Brain microvascular endothelial cell (primary cell): ENCODE results near the gene CNNM3.

Experiments
- DNase-seq: peaks from one replicate; pipeline ENCODE4 v3.0.0-alpha.2; 2020
- H3K27ac ChIP-seq: fragments of 250-450 bp; sonication (Bioruptor Pico); 2 replicates; pipeline ENCODE4 v1.5.1; 2020; ENCODE audit warnings: mild to moderate bottlenecking, moderate library complexity
- H3K27me3 ChIP-seq: fragments of 250-450 bp; sonication (Bioruptor Pico); replicated peaks from 2 replicates; pipeline ENCODE4 v1.5.1; 2020; ENCODE audit warnings: mild to moderate bottlenecking
- H3K36me3 ChIP-seq: fragments of 250-450 bp; sonication (Bioruptor Pico); replicated peaks from 2 replicates; pipeline ENCODE4 v1.5.1; 2020; ENCODE audit warnings: mild to moderate bottlenecking
- H3K4me3 ChIP-seq: 2 replicates; pipeline ENCODE4 v1.5.1; 2011; ENCODE audit warnings: low read depth, mild to moderate bottlenecking, control low read depth, low read length, moderate library complexity
- CTCF ChIP-seq: IDR thresholded peaks from 2 replicates; pipeline ENCODE4 v1.5.1; 2011; ENCODE audit warnings: low read depth, mild to moderate bottlenecking, moderate library complexity, low read length, control low read depth, inconsistent platforms; ENCODE audit errors: missing control alignments
- in situ Hi-C: cut with HindIII; loops from 2 replicates; pipeline ENCODE4 v1.10.0; 2017; ENCODE audit warnings: low sequenced_read_pairs, low pct_ligation_motif_present

Gene CNNM3

DNA sequence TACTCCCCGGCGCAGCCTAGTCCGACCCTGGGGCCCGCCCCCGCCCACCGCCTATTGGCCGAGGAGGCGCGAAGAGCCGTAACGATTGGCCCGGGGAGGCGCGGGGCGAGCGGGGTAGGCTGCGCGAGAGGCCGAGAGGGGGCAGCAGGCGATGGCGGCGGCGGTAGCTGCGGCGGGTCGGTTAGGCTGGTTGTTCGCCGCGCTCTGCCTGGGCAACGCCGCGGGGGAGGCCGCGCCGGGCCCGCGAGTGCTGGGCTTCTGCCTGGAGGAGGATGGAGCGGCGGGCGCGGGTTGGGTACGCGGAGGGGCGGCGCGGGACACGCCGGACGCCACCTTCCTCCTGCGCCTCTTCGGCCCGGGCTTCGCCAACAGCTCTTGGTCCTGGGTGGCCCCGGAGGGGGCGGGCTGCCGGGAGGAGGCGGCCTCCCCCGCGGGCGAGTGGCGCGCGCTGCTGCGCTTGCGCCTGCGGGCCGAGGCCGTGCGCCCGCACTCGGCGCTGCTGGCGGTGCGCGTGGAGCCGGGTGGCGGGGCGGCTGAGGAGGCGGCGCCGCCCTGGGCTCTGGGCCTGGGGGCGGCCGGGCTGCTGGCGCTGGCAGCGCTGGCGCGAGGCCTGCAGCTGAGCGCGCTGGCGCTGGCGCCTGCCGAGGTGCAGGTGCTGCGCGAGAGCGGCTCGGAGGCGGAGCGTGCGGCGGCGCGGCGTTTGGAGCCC lies at the start of gene CNNM3:
Gene CNNM3 (plus strand): TSS at position 142 of the 709 bp plus-strand sequence. CDS start 10 bp downstream, at position 152.
- DNase-seq, result peak; percentile 86
- H3K36me3 ChIP-seq, result no peaks in the 10 kb centered on the region
- in situ Hi-C loops, result no loop called here

GRCh38 chr2:96767135-96767871 lies 48.8 kb upstream of the CNNM3 start:
- DNase-seq, result no peak
- Histone ChIP-seq H3K36me3 (no peaks in the 10 kb centered on the region), H3K27me3 (no peaks in the 10 kb centered on the region), H3K27ac (no peak overlapping the region), H3K4me3 (no peak overlapping the region)
- in situ Hi-C loops, result no loop called here
- TF ChIP-seq CTCF, result no peak

More for the DNA sequence above, at the start of gene CNNM3:
- no peaks in the 10 kb centered on the region for H3K27me3 ChIP-seq
- peak within 1 kb of the TSS; percentile 63 for H3K4me3 ChIP-seq
- TF ChIP-seq CTCF, result peak; percentile 56
- H3K27ac ChIP-seq, result peak within 1 kb of the TSS; percentile 33

GRCh38 chr2:96768083-96768561 lies 47.9 kb upstream of the CNNM3 start:
- in situ Hi-C loops, result no loop called here
- H3K27ac ChIP-seq, result no peak overlapping the region
- no peaks in the 10 kb centered on the region for H3K27me3 ChIP-seq
- no peak for DNase-seq
- H3K4me3 ChIP-seq, result no peak overlapping the region
- TF ChIP-seq CTCF, result no peak
- H3K36me3 ChIP-seq, result no peaks in the 10 kb centered on the region

GRCh38 chr2:96769814-96770213 lies 46.3 kb upstream of the CNNM3 start:
- in situ Hi-C loops, result no loop called here
- Histone ChIP-seq H3K4me3 (no peak overlapping the region), H3K27me3 (no peaks in the 10 kb centered on the region), H3K36me3 (no peaks in the 10 kb centered on the region), H3K27ac (no peak overlapping the region)
- no peak for TF ChIP-seq CTCF
- DNase-seq, result no peak

DNA sequence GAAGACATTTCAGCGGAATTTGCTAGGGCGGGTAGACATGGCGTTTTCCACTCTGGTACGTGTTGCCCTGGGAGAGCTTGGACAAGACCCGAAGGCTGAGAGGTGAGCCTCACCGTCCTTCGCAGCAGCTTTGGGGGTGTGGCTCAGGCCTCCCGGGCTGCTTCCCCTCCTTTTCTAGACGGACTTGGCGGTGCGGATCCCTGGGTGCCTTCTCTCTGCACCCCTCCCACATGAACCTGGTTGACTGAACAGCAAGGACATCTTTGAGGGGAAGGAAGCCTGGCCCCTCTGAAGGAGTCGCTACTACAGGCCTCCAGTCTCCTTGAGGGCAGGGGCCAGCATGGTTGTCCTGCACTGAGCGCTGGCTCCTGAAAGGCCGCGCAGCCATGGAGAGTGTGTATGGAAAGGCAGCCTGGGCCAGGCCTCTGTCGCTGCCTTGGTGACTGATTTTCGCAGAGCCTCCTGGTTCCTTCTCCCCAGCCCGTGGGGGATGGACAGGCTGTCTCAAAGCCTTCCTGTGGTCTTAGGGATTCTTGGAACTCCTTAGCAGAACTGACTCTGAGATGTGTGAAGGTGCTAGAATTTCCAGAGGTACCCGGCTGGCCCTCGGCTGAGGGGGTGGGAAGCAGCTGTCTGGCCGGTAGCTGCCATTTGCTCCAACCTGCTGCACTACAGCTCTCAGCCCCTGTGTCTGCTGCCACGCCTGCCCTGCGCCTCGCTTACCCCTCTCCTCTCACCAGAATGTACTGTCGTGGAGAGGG lies 45.4 kb upstream of the CNNM3 start:
- TF ChIP-seq CTCF, result no peak
- in situ Hi-C loops, result no loop called here
- Histone ChIP-seq H3K36me3 (no peaks in the 10 kb centered on the region), H3K27ac (no peak overlapping the region), H3K27me3 (no peaks in the 10 kb centered on the region), H3K4me3 (no peak overlapping the region)
- DNase-seq, result no peak
